ENCODE data around the gene GGN. TPM values are rescaled to one million over a fixed set of nuclear protein-coding genes. Genes with fewer than 3 reads are reported as not detected.

The GGN gene
- total RNA-seq, 1 donor from 2014 or later: 3.3 TPM

- TF ChIP-seq, protein P1, sequence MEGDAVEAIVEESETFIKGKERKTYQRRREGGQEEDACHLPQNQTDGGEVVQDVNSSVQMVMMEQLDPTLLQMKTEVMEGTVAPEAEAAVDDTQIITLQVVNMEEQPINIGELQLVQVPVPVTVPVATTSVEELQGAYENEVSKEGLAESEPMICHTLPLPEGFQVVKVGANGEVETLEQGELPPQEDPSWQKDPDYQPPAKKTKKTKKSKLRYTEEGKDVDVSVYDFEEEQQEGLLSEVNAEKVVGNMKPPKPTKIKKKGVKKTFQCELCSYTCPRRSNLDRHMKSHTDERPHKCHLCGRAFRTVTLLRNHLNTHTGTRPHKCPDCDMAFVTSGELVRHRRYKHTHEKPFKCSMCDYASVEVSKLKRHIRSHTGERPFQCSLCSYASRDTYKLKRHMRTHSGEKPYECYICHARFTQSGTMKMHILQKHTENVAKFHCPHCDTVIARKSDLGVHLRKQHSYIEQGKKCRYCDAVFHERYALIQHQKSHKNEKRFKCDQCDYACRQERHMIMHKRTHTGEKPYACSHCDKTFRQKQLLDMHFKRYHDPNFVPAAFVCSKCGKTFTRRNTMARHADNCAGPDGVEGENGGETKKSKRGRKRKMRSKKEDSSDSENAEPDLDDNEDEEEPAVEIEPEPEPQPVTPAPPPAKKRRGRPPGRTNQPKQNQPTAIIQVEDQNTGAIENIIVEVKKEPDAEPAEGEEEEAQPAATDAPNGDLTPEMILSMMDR (IDR thresholded peaks at IDR 0.05; ENCODE audit: unreplicated experiment): peak; percentile 30
- peak overlapping the region; percentile 91 for H3K27ac Mint-ChIP-seq
- peak overlapping the region; percentile 83 for H3K4me3 Mint-ChIP-seq (ENCODE audit: low read depth)
- H3K27me3 Mint-ChIP-seq: peaks cover 45% of the 10 kb centered on the region
- no peaks in the 10 kb centered on the region for H3K36me3 Mint-ChIP-seq (ENCODE audit: insufficient read depth)
- DNase-seq (ENCODE audit: low spot score, unreplicated experiment): peak; percentile 77
- no peaks in the 10 kb centered on the region for H3K4me1 Mint-ChIP-seq (ENCODE audit: low read depth)
- no peaks in the 10 kb centered on the region for H3K9me3 Mint-ChIP-seq (ENCODE audit: low read depth)
Observed at GRCh38 chr19:38361633-38362075, 26.2 kb downstream of the GGN start.

- H3K4me1 Mint-ChIP-seq (ENCODE audit: low read depth): no peaks in the 10 kb centered on the region
- no peaks in the 10 kb centered on the region for H3K36me3 Mint-ChIP-seq (ENCODE audit: insufficient read depth)
- H3K27ac Mint-ChIP-seq: peak overlapping the region; percentile 29
- H3K4me3 Mint-ChIP-seq (ENCODE audit: low read depth): peak overlapping the region; percentile 83
- no peaks in the 10 kb centered on the region for H3K9me3 Mint-ChIP-seq (ENCODE audit: low read depth)
- DNase-seq (ENCODE audit: low spot score, unreplicated experiment): no peak
- TF ChIP-seq, protein P1 (IDR thresholded peaks at IDR 0.05; ENCODE audit: unreplicated experiment): no peak
- H3K27me3 Mint-ChIP-seq: peaks cover 48% of the 10 kb centered on the region
Observed at GRCh38 chr19:38360839-38361631, 26.8 kb downstream of the GGN start.

GRCh38 chr19:38360351-38360750, 27.5 kb downstream of the GGN start:
- Mint-ChIP-seq H3K27ac (no peak overlapping the region), H3K27me3 (peaks cover 52% of the 10 kb centered on the region)

GRCh38 chr19:38359242-38360021, 28.4 kb downstream of the GGN start:
- Mint-ChIP-seq H3K27me3 (peaks cover 53% of the 10 kb centered on the region), H3K36me3 (ENCODE audit: insufficient read depth) (no peaks in the 10 kb centered on the region), H3K9me3 (ENCODE audit: low read depth) (no peaks in the 10 kb centered on the region), H3K4me3 (ENCODE audit: low read depth) (peak overlapping the region; percentile 48), H3K27ac (no peak overlapping the region), H3K4me1 (ENCODE audit: low read depth) (no peaks in the 10 kb centered on the region)
- DNase-seq (ENCODE audit: low spot score, unreplicated experiment): no peak
- TF ChIP-seq, protein P1 (IDR thresholded peaks at IDR 0.05; ENCODE audit: unreplicated experiment): no peak

More at GRCh38 chr19:38360351-38360750, 27.5 kb downstream of the GGN start:
- H3K4me3 Mint-ChIP-seq (ENCODE audit: low read depth): peak overlapping the region; percentile 83
- H3K36me3 Mint-ChIP-seq (ENCODE audit: insufficient read depth): no peaks in the 10 kb centered on the region
- no peaks in the 10 kb centered on the region for H3K4me1 Mint-ChIP-seq (ENCODE audit: low read depth)
- DNase-seq (ENCODE audit: low spot score, unreplicated experiment): no peak
- TF ChIP-seq, protein P1 (IDR thresholded peaks at IDR 0.05; ENCODE audit: unreplicated experiment): no peak
- no peaks in the 10 kb centered on the region for H3K9me3 Mint-ChIP-seq (ENCODE audit: low read depth)

- Mint-ChIP-seq H3K4me1 (ENCODE audit: low read depth) (no peaks in the 10 kb centered on the region), H3K27ac (no peak overlapping the region), H3K27me3 (peaks cover 57% of the 10 kb centered on the region), H3K36me3 (ENCODE audit: insufficient read depth) (no peaks in the 10 kb centered on the region), H3K9me3 (ENCODE audit: low read depth) (no peaks in the 10 kb centered on the region), H3K4me3 (ENCODE audit: low read depth) (no peak overlapping the region)
- TF ChIP-seq, protein P1 (IDR thresholded peaks at IDR 0.05; ENCODE audit: unreplicated experiment): no peak
- no peak for DNase-seq (ENCODE audit: low spot score, unreplicated experiment)
Observed at GRCh38 chr19:38358071-38358470, 29.8 kb downstream of the GGN start.
